ENCODE measurements around the gene TMIE. TPM values are rescaled to one million over a fixed set of nuclear protein-coding genes. Genes with fewer than 3 reads are reported as not detected.
"Not testable (repeated sequence)": the region's sequence is repeated elsewhere in the genome, so short reads cannot be mapped to it uniquely, and the experiment has no call there.

Gene TMIE
- total RNA-seq, 3 donors from 2014 or later = 0.16 to 0.71 (median 0.40) TPM

DNA sequence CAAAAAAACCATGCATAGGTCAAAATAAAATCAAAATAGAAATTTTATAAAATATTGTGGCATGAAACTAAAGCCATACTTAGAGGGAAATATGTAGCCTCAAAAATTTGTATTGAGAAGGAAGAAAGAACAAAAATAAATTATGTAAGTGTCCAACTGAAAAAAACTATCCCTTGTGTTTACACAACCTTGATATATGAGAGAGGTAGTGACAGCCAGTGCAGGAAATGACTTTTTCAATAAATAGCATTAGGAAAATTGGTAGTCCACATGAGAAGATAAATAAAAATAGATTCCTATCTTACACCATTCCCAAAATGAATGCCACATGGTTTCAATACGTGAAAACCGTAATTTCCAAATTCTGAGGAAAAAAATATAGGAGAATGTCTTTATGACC, 29.6 kb downstream of the TMIE start:
- Mint-ChIP-seq H3K9me3 (no peaks in the 10 kb centered on the region), H3K4me1 (ENCODE audit: low read depth) (no peaks in the 10 kb centered on the region), H3K27me3 (ENCODE audit: low read depth) (peaks cover 17% of the 10 kb centered on the region), H3K36me3 (ENCODE audit: insufficient read depth) (no peaks in the 10 kb centered on the region), H3K4me3 (no peak overlapping the region)
- DNase-seq (no peak), ATAC-seq (no peak)

DNA sequence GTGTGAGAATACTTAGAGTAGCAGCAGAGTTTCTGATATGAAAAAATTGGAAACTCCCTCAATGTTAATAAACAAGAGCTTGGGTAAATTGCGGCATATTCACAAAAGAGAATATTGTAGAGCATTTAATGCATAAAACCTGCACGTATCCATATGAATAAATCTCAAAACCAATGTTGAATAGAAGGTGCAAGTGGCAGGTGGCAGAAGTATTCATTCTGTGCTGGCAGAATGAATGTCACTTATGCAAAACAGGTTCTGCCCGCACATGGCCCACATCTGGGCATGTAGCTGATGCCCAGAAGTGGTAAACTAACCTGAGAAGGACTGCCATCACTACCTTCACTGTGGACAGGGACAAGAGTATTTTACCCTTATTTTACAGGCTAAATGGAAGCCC, 30.6 kb downstream of the TMIE start:
- ATAC-seq = no peak
- peaks cover 9% of the 10 kb centered on the region for H3K27me3 Mint-ChIP-seq (ENCODE audit: low read depth)
- no peaks in the 10 kb centered on the region for H3K9me3 Mint-ChIP-seq
- no peaks in the 10 kb centered on the region for H3K36me3 Mint-ChIP-seq (ENCODE audit: insufficient read depth)
- no peak for DNase-seq
- H3K4me1 Mint-ChIP-seq (ENCODE audit: low read depth) = no peaks in the 10 kb centered on the region
- no peak overlapping the region for H3K4me3 Mint-ChIP-seq

DNA sequence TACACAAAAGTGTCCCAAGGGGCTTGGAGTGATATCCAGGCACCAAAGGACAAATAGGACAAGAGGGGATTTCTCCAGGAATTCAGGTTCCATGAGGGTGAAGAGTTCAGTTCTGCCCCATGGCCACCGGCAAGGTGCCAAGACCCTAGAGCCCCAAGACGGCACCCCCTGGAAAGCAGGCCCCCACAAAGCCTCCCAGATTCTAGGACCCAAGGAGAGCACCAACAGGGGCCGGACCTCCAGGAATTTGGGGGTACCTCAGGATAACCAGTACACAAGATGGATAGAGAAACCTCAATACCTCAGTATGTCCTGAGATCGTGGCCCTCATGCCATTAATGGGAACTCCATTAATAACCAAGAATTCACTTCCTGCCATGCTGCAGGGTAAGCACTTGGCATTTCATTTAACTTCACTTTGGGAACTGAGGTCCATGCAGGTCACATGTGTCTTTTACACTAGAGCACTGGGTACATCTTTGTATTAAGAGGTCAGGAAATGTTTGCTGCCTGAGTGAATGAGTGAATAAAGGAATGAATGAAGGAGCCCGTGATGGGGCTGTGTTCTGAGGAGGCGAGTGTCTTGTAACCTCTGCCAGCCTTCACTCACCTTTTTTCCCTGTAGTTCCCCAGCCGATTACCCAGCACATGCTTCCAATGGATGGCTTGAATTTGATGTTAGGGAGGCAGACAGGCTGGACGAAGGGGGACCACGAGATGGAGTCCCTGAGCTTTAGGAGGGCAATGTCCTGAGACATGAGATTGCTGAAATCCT, 32.0 kb downstream of the TMIE start:
- Mint-ChIP-seq H3K9me3 (no peaks in the 10 kb centered on the region), H3K4me1 (ENCODE audit: low read depth) (no peaks in the 10 kb centered on the region), H3K36me3 (ENCODE audit: insufficient read depth) (no peaks in the 10 kb centered on the region), H3K4me3 (no peak overlapping the region), H3K27me3 (ENCODE audit: low read depth) (peaks cover 12% of the 10 kb centered on the region)
- DNase-seq (no peak), ATAC-seq (no peak)

DNA sequence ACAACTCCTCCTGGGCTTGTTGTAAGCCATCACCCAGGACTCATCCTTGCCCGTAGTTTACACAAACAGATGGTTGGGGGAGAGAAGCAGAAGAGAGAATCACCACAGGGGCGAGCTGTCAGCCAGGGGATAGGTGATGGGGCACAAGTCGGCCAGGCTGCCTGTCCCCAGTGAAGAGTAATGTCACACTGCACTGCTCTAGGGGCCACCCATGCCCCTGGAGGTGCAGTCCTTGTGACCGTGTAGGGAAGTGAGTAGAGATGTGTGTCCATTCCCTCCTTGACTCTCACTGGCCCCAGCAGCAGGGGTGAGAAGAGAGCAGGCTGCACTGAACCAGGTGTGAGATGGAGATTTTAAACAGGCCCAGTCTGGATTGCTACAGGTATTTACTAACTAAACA, 33.6 kb downstream of the TMIE start:
- Mint-ChIP-seq H3K4me1 (ENCODE audit: low read depth) (no peaks in the 10 kb centered on the region), H3K27me3 (ENCODE audit: low read depth) (peaks cover 10% of the 10 kb centered on the region), H3K9me3 (no peaks in the 10 kb centered on the region), H3K4me3 (no peak overlapping the region), H3K36me3 (ENCODE audit: insufficient read depth) (no peaks in the 10 kb centered on the region)
- DNase-seq (no peak), ATAC-seq (no peak)

DNA sequence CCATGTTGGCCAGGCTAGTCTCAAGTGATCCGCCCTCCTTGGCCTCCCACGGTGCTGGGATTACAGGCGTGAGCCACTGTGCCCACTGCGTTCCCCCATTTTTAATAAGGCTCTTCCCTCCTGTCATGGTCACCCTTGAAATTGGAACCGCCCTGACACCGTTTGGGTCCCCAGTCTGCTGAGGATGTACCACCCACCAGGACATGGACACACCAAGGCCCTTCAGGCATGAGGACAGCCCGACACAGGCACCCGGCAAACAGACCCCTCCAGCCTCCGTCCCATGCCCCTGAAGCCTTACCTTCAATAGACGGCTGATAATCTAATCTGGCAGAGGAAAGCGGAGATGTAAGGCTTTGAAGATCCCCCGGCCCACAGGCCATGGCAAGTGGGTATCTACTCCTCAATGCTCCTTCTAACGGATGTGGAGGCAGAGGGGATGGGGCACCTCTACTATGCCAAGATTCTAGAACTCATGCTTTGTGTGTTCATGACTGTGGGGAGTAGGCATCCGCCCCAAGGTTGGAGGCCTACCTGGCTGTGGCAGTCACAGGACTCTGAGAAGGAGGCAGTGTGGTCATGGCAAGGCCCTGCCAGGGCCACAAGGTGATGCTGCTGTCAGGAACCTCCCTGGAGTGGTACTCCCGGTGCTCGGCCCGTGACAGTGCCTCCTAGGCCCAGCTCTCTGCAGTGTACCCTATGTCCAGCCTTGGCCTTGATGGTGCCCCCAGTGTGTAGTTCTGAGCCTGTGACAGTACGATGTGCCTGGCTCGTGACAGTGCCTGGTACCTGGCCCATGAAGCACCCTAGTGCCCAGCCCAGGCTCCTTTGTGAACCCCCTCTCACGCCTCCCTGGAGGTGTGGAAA, 35.0 kb downstream of the TMIE start:
- Mint-ChIP-seq H3K36me3 (ENCODE audit: insufficient read depth) (no peaks in the 10 kb centered on the region), H3K9me3 (no peaks in the 10 kb centered on the region), H3K4me3 (no peak overlapping the region), H3K27me3 (ENCODE audit: low read depth) (peaks cover 10% of the 10 kb centered on the region), H3K4me1 (ENCODE audit: low read depth) (no peaks in the 10 kb centered on the region)
- ATAC-seq (no peak), DNase-seq (no peak)

DNA sequence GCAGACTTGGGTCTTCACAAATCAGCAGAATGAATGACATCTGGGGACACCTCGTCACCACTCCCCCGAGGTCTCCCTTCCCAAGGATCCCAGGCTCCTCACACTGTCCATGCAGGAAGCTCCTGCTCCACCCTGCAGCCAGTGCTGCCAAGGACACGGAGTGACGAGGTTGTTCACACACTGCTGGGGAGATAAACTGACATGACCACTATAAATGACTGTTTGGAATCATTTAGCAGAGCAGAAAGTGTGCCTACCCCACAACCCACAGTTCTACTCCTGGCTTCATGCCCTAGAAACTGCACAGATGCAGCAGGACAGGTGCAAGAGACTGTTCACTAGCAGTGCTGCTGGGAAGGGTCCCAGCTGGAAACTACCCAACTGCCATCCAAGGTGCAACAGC, 36.1 kb downstream of the TMIE start:
- no peaks in the 10 kb centered on the region for H3K4me1 Mint-ChIP-seq (ENCODE audit: low read depth)
- H3K27me3 Mint-ChIP-seq (ENCODE audit: low read depth) = peaks cover 8% of the 10 kb centered on the region
- no peaks in the 10 kb centered on the region for H3K9me3 Mint-ChIP-seq
- ATAC-seq (no peak), DNase-seq (no peak)
- no peaks in the 10 kb centered on the region for H3K36me3 Mint-ChIP-seq (ENCODE audit: insufficient read depth)
- H3K4me3 Mint-ChIP-seq = no peak overlapping the region

DNA sequence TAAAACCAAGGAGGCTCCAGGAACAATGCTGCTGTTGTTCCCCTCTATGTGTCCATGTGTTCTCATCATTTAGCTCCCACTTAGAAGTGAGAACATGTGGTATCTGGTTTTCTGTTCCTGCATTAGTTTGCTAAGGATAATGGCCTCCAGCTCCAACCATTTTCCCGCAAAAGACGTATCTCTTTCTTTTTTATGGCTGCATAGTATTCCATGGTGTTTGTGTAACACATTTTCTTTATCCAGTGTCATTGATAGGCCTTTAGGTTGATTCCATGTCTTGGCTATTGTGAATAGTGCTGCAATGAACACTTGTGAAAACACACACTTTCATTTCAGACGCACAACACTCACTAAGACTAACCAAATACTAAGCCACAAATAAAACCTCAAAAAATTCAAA, 38.4 kb downstream of the TMIE start:
- not testable (repeated sequence) for ATAC-seq; H3K4me1 Mint-ChIP-seq (ENCODE audit: low read depth); DNase-seq; H3K36me3 Mint-ChIP-seq (ENCODE audit: insufficient read depth); H3K4me3 Mint-ChIP-seq; H3K9me3 Mint-ChIP-seq
- peaks cover 13% of the 10 kb centered on the region for H3K27me3 Mint-ChIP-seq (ENCODE audit: low read depth)

DNA sequence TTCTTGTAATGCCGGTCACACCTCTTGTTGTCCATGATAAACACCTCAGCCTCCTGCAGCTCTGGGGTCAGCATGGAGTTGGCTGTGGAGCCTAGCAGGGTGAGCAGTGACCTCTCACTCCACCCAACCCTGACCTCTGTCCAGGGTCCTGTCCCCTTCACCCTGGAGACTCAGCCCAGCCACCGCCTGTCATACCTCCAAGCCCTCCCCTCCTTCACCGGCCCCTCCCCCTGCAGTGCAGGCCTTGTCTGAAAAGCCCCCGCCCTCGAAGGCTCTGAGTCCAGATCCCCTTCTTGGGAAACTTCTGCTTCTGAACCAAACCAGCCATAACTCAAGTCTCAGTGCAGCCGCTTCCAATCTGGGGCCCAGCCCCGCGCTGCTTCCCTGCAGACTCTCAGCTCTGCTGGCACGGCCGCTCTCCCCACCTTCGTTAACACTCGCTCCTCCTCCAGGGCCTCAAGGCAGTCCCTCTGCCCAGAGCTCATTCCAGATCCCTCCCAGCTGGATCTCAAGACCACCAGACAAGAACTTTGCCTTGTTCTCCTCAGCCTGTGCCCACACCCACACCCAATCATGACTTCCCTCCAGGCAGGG, 41.9 kb downstream of the TMIE start:
- H3K27me3 Mint-ChIP-seq (ENCODE audit: low read depth) = peaks cover 8% of the 10 kb centered on the region
- no peak overlapping the region for H3K4me3 Mint-ChIP-seq
- no peak for ATAC-seq
- no peak for DNase-seq
- no peaks in the 10 kb centered on the region for H3K36me3 Mint-ChIP-seq (ENCODE audit: insufficient read depth)
- H3K9me3 Mint-ChIP-seq = no peaks in the 10 kb centered on the region
- no peaks in the 10 kb centered on the region for H3K4me1 Mint-ChIP-seq (ENCODE audit: low read depth)

DNA sequence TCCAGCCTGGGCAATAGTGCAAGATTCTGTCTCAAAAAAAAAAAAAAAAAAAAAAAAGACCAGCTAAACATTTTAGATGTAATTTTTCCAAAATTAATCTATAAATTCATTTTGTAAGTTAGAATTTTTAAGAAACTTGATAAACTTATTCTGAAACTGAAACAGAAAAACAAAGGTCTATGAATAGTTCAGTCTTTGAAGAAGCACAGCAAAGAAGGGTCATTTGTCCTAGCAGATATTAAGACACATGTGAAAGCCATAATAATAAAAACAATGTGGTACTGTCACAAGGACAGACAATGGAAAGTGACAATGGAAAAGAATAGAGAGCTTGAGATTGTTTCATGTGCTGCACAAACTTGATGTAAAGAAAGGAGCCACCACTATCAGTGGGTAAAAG, 45.5 kb downstream of the TMIE start:
- DNase-seq (no peak), ATAC-seq (no peak)
- H3K9me3 Mint-ChIP-seq = no peaks in the 10 kb centered on the region
- no peaks in the 10 kb centered on the region for H3K36me3 Mint-ChIP-seq (ENCODE audit: insufficient read depth)
- no peaks in the 10 kb centered on the region for H3K4me1 Mint-ChIP-seq (ENCODE audit: low read depth)
- no peak overlapping the region for H3K4me3 Mint-ChIP-seq
- peaks cover 8% of the 10 kb centered on the region for H3K27me3 Mint-ChIP-seq (ENCODE audit: low read depth)

DNA sequence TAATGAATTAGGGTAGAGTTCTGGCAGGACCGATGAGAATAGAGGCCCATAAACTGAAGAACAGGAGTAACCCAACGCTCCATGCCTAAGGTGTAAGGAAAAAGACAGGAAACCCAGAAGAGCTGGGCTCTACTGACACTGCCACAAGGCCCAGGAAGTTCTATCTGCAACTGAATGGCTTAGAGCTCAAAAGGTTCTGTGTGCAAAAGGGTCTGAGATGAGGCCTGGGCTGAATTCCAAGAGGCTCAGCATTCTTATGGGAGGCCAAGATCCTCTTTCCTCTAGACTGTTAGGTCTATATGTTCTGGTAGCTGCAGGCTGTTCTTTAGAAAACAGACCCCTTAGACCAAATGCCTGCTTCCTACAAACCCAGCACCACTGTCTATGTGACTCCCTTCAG, 47.0 kb downstream of the TMIE start:
- ATAC-seq = no peak
- H3K9me3 Mint-ChIP-seq = no peaks in the 10 kb centered on the region
- DNase-seq = no peak
- peaks cover 7% of the 10 kb centered on the region for H3K27me3 Mint-ChIP-seq (ENCODE audit: low read depth)
- no peaks in the 10 kb centered on the region for H3K36me3 Mint-ChIP-seq (ENCODE audit: insufficient read depth)
- H3K4me1 Mint-ChIP-seq (ENCODE audit: low read depth) = no peaks in the 10 kb centered on the region
- no peak overlapping the region for H3K4me3 Mint-ChIP-seq

DNA sequence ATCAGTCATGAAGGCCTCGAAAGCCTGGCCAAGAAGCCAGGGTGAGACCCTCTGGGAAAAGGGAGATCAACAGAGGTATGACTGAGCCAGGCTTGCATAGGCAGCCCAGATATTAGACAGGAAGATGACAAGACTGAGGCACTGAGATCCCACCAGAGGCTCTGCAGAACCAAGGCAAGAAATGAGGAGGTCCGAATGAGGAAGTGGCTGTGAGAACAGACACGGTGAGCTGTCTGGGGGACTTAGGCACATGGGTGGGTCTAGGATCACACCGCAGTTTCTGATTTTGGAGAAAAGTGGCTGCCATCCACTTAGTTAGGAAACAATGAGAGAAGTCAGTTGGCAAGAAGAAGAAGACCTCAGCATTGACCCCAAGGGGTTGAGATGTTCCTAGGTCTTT, 47.9 kb downstream of the TMIE start:
- no peaks in the 10 kb centered on the region for H3K36me3 Mint-ChIP-seq (ENCODE audit: insufficient read depth)
- H3K9me3 Mint-ChIP-seq = no peaks in the 10 kb centered on the region
- ATAC-seq (no peak), DNase-seq (no peak)
- H3K4me3 Mint-ChIP-seq = no peak overlapping the region
- H3K27me3 Mint-ChIP-seq (ENCODE audit: low read depth) = peaks cover 2% of the 10 kb centered on the region
- peaks cover 3% of the 10 kb centered on the region for H3K4me1 Mint-ChIP-seq (ENCODE audit: low read depth)

DNA sequence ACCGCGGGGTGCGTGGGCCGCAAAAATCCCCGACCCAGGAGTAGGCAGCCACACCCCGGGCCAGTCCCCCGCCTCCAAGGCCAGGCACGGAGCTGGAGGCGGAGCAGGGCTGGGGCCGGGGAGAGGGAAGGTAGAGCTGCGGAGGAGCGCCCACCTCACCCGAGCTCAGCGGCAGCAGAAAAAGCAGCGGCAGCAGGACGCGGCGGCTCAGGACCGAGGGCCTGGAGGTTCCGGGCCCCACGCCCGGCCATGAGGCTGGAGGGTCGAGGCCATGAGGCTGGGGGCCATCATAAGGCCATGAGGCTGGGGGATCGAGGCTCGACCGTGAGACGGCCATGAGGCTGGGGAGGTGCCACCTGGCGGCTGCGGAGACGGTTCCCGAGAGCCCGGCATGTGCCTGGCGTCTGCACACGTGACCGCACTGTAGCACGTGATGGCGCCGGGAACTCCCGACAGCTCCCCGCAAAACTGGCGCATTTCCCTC, 49.4 kb downstream of the TMIE start:
- no peaks in the 10 kb centered on the region for H3K9me3 Mint-ChIP-seq
- H3K4me3 Mint-ChIP-seq = no peak overlapping the region
- DNase-seq (no peak), ATAC-seq (no peak)
- H3K4me1 Mint-ChIP-seq (ENCODE audit: low read depth) = peaks cover 3% of the 10 kb centered on the region
- peaks cover 3% of the 10 kb centered on the region for H3K27me3 Mint-ChIP-seq (ENCODE audit: low read depth)
- no peaks in the 10 kb centered on the region for H3K36me3 Mint-ChIP-seq (ENCODE audit: insufficient read depth)

DNA sequence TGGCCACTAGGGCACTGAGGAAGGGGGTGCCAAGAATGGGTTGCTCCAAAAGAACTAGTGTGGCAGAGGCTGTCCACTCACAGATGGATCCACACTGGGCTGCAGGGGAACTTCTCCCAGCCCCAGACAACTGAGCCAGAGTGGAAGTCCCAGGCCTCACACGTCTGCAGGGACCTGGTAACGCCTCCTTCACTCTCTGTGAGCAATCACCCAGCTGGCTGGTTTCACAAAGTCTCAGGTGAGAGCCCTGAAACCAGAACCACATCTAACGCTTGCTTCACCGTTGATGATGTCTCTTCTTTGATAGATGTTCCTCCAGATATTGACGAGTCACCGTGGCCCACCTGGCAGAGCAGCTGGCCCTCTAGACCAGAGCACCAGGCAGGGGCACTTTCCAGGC, 51.9 kb downstream of the TMIE start:
- not testable (repeated sequence) for DNase-seq; H3K36me3 Mint-ChIP-seq (ENCODE audit: insufficient read depth); H3K9me3 Mint-ChIP-seq; H3K4me1 Mint-ChIP-seq (ENCODE audit: low read depth); H3K27me3 Mint-ChIP-seq (ENCODE audit: low read depth); H3K4me3 Mint-ChIP-seq
- peak; percentile 79 to 96 for ATAC-seq

DNA sequence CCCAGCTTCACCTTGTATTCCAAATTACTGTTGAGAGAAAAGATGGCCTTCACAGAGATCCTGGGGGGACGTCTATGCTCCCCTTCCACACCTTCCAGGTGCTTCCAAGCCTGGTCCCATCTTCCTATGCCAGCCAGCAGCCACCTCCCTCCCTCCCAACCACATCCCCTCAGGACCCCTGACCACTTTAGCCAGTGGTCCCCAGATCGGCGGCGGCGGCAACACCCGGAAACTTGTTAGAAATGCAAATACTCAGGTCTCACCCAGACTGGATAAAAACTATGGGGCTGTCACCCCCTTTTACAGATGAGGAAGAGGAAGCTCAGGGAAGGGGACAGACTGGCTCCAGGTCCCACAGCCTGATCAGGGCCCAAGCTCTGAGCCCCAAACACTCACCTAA, 54.5 kb downstream of the TMIE start:
- Mint-ChIP-seq H3K9me3 (no peaks in the 10 kb centered on the region), H3K4me3 (no peak overlapping the region), H3K4me1 (ENCODE audit: low read depth) (peaks cover 3% of the 10 kb centered on the region), H3K27me3 (ENCODE audit: low read depth) (peaks cover 2% of the 10 kb centered on the region), H3K36me3 (ENCODE audit: insufficient read depth) (no peaks in the 10 kb centered on the region)
- ATAC-seq (no peak), DNase-seq (no peak)

Measured in activated T-cell treated with anti-CD3 and anti-CD28 coated beads, Interleukin-2, amount 50 U/mL, for 4 hours (primary cell).